Activated CD8-positive, alpha-beta memory T cell treated with anti-CD3 and anti-CD28 coated beads, Interleukin-2, amount 50 U/mL, for 24 hours (primary cell): ENCODE results near the gene ACTR3C.
"Not testable (repeated sequence)": the region's sequence is repeated elsewhere in the genome, so short reads cannot be mapped to it uniquely, and the experiment has no call there.

ENCODE experiments used
- DNase-seq: peaks from one replicate; pipeline ENCODE4 v3.0.0-alpha.2; 2020; ENCODE audit errors: extremely low read depth

ACTR3C gene

GRCh38 chr7:150283608-150284007 lies 39.7 kb downstream of the ACTR3C start:
- DNase-seq: not testable (repeated sequence)

DNA sequence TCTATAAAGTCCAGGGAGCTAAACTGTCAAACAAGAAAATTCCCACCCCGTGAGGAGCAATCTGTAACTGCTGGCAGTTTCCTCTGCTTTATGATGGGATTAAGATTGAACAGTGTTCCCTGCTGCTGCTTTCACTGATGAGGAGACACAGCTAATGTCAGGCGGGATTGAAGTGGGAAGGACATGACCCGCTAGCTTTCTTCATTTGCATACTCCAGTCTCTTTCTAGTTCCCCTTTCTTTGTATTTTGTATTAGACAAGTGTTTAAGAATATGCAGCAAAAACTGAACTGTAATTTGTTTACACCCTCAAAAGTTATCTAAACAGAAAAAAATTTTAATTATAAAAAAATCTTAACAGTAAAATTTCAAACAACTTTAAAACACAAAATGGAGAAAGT lies 40.2 kb downstream of the ACTR3C start:
- DNase-seq: not testable (repeated sequence)

GRCh38 chr7:150281681-150282403 lies 41.5 kb downstream of the ACTR3C start:
- DNase-seq: not testable (repeated sequence)

- not testable (repeated sequence) for DNase-seq
Observed at GRCh38 chr7:150278383-150278782, 45.0 kb downstream of the ACTR3C start.

- not testable (repeated sequence) for DNase-seq
Observed at GRCh38 chr7:150276132-150276695, 47.1 kb downstream of the ACTR3C start.

GRCh38 chr7:150271898-150272297 lies 51.4 kb downstream of the ACTR3C start:
- DNase-seq: not testable (repeated sequence)

GRCh38 chr7:150270101-150270824 lies 53.1 kb downstream of the ACTR3C start:
- DNase-seq: not testable (repeated sequence)

- DNase-seq: not testable (repeated sequence)
Observed at GRCh38 chr7:150268798-150269197, 54.5 kb downstream of the ACTR3C start.

GRCh38 chr7:150268287-150268686 lies 55.1 kb downstream of the ACTR3C start:
- not testable (repeated sequence) for DNase-seq

DNA sequence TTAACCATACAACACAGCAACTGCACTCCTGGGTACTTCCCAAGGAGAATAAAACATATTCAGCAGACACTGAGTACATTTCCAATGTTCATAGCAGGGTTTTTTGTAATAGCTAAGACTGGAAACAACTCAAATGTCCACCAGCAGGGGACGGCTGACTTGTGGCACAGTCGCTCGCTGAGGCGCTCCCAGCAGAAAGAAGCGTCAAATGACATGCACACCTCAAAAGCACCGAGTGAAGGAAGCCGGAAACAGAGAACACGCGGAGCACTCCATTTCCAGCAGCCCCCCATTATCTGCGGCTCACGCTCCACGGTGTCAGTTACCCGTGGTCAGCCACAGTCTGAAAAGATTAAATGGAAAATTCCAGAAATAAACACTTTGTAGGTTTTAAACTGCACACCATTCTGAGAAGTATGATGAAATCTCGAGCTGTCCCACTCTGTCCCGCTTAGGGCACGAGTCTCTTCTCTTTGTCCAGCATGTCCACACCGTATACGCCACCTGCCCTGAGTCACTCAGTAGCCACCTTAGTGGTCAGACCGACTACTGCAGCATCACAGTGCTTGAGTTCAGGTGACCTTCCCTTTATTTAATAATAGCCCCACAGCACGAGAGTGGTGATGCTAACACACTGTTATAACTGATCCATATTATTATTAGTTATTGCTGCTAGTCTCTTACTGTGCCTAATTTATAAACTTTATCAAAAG lies 56.2 kb downstream of the ACTR3C start:
- not testable (repeated sequence) for DNase-seq

DNA sequence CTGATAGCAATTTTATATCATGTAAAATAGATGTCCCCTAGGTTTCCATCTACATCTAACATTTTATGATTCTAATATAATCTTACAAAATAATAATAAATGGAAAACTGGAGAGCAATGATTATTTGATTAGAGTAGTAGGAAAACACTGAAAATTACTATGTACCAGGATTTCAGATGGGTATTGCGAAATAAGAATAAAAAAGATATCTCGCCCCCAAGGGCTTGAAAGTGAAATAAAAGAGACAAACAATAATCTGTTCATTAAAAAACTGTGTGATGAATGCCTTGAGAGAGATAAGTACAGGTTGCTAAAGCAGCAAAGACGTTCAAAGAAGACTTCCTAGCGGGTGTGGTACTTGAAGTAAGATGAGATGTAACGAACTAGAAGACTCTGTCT lies 60.7 kb downstream of the ACTR3C start:
- DNase-seq: not testable (repeated sequence)

GRCh38 chr7:150247745-150248144 lies 75.6 kb downstream of the ACTR3C start:
- DNase-seq: not testable (repeated sequence)

- DNase-seq: not testable (repeated sequence)
Observed at GRCh38 chr7:150245208-150245607, 78.1 kb downstream of the ACTR3C start.

DNA sequence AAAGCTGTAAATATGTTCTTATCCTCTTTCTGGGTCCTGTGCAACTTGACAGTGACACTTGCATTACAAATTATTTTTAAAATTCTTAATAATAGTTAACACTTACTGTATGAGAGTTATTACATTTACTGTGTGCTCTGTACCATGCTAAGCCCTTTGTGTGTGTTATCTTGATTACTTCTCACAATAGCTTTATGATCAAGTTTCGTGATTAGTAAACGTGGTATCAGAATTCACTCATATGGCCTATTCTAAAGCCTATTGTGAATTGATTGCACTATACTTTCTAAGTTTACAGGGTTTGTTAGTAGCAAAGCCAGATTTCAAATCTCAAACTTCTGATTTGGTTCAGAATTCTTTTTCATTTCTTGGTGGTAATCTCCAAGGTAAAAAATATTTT lies 80.4 kb downstream of the ACTR3C start:
- not testable (repeated sequence) for DNase-seq

DNA sequence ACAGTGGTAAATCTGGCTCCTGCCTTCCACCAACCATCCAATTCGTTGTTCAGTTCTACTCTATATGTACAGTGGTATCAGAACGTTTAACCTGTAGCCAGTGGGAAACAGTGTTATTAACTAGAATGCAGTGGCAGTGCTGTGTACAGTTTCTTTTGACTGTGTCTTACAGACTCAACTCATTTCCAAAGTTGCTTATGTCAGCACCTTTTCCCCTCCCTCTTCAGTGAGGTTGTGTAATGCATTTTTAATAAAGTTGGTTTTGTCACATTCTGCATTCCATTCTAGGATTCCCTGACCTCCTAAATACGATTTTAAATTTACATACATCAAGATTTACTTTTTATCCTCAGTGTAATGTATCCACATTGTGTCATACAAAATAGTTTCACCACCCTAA lies 97.9 kb downstream of the ACTR3C start:
- DNase-seq: not testable (repeated sequence)

- not testable (repeated sequence) for DNase-seq
Observed at GRCh38 chr7:150222083-150222972, 101.0 kb downstream of the ACTR3C start.

DNA sequence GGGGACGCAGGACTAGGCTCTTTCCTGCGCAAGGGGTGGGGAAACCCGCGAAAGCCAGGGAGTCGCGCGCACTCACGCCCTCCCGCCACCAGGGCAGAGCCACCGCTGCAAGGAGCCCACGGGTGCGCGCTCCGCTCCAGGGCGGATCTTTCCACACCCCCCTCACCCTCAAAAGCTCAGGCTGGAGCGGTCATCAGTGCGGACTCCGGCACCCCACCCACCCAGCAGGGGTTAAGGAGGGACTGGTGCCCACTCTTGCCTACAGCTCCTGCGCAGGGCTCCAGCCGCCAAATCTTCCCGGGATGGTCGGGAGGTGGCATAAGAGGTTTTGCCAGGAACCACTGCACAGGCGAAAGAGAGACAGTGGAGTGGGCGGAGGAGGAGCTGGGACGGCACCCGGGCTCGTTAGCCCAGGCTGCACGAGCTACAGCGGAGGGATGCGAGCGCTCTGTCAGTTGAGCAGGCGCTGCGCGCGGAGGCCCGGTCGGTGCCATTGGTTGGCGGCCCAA lies 102.6 kb downstream of the ACTR3C start:
- not testable (repeated sequence) for DNase-seq

DNA sequence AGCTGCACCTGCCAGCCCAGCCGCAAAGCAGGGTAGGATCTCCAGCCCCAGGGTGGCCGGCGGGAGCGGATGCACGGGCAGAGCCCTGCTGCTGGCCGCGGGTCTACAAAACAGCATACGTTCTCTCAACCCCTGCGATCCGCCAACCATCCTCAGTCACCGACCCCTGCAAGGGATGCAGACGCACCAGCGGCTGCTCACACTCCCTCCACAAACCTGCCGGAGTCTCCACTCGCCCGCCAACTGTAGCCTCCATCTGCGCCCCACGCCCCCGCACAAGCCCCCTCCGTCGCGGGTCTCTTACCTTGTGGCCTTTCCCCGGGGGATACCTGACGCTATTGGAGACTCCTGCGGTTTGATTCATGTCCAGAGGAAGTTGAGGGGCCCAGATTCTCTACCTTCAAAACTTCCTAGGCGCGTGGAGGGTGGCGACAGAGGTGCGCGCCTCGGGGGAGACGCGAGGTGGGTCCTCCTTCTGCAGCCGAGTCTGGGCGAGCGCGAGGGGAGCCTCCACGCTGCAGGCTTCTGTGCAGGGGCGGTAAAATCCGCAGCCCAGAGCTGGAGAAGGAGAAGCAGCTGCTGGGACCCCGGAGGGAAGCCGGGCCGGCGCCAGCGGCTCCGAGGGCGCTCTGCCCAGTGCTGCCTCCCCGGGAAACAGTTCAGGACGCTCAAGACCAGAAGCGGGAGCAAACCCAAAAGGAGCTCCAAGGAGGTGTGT lies 103.2 kb downstream of the ACTR3C start:
- DNase-seq: not testable (repeated sequence)

GRCh38 chr7:150206848-150207247 lies 116.5 kb downstream of the ACTR3C start:
- DNase-seq: not testable (repeated sequence)

DNA sequence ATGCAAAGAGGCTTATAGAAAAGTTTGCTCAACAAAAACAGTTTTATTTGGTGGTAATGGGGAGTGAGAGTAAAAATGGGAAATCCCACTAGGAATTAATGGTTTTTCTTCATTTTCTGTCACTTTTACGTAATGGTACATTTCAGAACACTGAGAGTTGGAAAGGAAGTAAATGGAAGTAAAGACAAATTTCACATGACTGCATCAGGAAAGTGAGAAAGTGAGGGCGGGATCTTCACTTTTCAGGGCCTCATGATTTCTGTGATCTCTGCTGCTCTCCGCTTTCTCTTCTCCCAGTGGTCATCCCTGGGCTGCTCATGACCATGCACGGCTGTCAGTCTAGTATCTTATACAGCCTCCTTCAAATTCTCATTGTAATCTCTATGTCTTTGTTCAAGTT lies 117.5 kb downstream of the ACTR3C start:
- not testable (repeated sequence) for DNase-seq
